ENCODE results near the gene CD109.

- TF ChIP-seq POLR2A (IDR thresholded peaks at IDR 0.05; ENCODE audit: low read length) (no peak), GATA1 (IDR thresholded peaks at IDR 0.05; ENCODE audit: low read depth, low read length) (no peak)
Measured at GRCh38 chr6:73860303-73860702, 164.3 kb downstream of the CD109 start.

Measured in erythroblast (primary cell).